HG02943 (cell line): Measurements from ENCODE around the gene SLTM.
"Not testable (repeated sequence)": the region's sequence is repeated elsewhere in the genome, so short reads cannot be mapped to it uniquely, and the experiment has no call there.

Source experiments
- ATAC-seq: cut with Tn5 transposase; IDR thresholded peaks from one replicate; pipeline ENCODE4 v1.9.1; 2021; ENCODE audit warnings: mild to moderate bottlenecking, low read depth, moderate library complexity; ENCODE audit not compliant: unreplicated experiment

The SLTM gene

DNA sequence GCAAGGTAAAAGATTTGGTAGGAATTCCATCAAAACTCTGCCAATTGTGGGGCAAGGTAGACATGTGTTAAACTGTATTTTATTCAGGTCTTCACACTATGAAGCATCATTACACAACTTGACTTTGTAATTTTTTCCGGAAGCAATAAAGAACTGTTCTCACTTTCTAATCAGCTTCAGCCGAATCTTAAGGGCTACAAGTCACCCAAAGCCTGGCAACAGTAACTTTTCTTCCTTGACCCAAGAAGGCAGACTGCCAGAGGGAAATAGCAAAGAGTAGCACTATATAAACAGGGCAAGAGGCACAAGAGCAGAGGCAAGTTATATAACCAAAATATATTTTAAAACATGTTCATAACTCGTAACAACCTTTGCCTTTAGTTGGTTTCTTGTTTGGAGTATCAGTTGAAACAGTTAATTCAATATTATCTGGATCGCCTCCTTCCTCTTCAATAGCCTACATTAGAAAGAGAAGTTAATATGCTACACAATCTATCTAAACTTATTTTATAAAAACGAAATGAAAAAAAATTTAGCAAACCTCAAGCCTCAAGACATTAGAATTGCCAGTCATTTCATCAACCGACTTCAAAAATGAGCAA lies 1.4 kb downstream of the SLTM start:
- ATAC-seq, result no peak

- no peak for ATAC-seq
These were observed 3.5 kb downstream of the SLTM start for GRCh38 chr15:58929891-58930416.

DNA sequence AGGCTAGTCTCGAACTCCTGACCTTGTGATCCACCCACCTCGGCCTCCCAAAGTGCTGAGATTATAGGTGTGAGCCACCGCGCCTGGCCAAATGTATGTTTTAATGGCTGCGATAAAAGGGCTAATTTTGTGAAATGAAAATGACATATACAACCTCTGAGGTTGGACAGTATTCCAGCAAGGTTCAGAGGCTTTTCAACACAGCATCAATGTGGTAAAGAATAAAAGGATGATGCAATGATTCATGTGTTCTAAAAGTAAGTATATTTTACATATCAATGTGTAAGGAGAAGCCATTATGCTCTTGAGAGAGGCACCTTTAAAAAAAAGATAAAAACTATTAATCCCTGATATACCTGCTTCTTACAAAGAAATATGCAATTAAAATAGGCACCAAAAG lies 6.7 kb downstream of the SLTM start:
- no peak for ATAC-seq

GRCh38 chr15:58924327-58924726 lies 9.2 kb downstream of the SLTM start:
- no peak for ATAC-seq

DNA sequence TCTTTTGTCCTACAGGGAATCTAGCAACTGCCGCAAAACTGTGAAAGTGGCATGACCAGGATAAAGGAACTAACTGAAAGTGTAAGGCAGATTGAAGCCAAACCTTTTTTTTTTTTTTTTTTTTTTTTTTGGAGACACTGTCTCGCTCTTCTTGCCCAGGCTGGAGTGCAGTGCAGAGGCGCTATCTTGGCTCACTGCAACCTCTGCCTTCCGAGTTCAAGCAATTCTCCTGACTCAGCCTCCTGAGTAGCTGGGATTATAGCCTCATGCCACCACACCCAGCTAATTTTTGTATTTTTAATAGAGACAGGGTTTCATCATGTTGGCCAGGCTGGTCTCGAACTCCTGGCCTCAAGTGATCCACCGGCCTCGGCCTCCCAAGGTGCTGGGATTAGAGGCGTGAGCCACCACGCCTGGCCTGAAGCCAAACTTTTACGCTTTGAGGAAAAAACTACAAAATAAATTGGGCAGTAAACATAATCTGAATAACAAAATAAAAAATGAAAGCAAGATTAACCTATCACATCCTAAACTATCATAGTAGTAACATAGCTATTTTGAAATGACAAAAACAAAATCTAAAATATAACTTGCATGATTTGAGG lies 9.7 kb downstream of the SLTM start:
- no peak for ATAC-seq

- no peak for ATAC-seq
These were observed 10.2 kb downstream of the SLTM start for GRCh38 chr15:58923284-58923683.

GRCh38 chr15:58921267-58921790 lies 12.2 kb downstream of the SLTM start:
- no peak for ATAC-seq

- not testable (repeated sequence) for ATAC-seq
These were observed 13.0 kb downstream of the SLTM start for GRCh38 chr15:58920447-58920846.

- ATAC-seq, result no peak
These were observed 14.2 kb downstream of the SLTM start for GRCh38 chr15:58919232-58919631.

- no peak for ATAC-seq
These were observed 15.2 kb downstream of the SLTM start for GRCh38 chr15:58918239-58918638.

DNA sequence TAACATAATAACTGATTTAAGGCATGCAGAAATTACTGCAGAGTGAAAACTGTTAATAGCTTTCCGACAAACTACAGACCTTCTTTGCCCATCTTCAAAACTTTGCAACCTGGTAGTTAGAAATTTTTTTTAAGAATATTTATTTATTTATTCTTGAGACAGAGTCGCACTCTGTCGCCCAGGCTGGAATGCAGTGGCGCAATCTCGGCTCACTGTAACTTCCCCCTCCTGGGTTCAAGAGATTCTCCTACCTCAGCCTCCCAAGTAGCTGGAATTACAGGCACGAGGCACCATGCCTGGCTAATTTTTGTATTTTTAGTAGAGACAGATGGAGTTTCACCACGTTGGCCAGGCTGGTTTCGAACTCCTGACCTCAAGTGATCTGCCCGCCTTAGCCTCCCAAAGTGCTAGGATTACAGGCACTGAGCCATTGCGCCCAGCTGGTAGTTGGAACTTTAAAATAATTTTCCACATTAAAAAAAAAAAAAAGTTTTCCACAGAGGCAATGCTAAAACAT lies 15.8 kb downstream of the SLTM start:
- not testable (repeated sequence) for ATAC-seq

DNA sequence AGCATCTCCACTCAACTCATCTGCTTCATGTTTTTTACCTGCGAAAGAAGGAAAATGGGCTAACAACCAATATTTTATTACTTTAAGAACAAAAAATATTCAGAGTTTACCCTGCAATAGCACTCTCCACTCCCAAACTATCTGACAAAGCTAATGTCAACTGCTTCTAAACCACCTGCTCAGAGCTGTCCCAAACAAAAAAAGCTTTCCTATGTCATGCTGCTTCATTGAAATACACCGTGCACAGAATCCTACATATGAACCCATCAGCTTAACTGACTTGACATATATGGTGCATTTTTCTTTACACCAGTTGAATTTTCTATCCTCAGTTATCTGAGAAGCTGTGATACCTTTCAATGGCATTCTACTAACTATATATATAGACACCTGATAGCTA lies 16.5 kb downstream of the SLTM start:
- ATAC-seq, result no peak

GRCh38 chr15:58910456-58910855 lies 23.0 kb downstream of the SLTM start:
- ATAC-seq, result no peak

DNA sequence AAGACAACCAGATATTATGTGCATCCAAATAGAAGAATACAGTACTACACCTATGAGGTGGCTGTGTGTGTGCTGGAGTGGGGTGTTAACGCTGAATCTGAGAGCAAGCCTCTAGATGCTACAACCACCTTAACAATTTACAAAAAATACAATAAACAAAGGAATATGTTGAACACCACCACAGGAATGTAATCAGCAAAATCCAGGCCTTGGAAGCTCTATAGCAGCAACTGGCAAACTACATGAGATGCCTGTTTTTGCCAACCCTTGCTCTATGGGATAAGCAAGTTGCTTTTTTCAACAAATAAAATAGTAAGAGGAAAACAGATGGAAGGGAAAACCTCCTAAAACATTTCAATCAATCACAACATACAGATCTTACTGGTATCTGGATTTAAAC lies 23.9 kb downstream of the SLTM start:
- no peak for ATAC-seq

DNA sequence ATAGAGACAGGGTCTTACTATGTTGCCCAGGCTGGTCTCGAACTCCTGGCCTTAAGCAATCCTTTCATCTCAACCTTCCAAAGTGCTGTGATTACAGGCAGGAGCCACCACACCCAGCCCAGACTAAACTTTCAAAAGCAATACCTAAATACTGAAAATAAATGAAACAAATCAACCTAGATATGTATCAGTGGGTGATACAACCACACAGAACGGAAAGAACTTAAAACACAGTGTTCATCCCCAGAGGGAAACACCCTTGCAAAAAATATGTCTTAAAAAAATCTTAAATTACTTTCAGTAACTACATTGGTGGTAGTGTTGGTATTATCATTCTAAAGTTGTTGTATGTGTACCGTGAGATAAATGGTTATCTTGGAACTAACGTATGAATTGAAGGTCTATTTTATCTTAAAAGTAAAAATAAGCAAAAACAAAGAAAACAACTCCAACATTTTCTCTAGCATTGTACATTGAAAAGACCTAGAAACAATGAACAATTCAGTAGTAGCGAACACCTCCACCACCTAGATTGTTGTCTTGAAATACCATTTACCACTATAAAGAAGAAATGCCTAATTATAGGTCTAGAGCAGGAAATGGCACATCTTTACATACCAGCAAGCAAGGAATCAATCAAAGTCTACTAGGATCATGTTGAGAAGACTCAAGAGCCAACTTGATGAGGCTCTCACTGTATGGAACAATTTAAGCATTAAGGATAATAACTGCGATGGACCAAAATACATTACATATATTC lies 24.7 kb downstream of the SLTM start:
- ATAC-seq, result no peak

GRCh38 chr15:58900631-58901030 lies 32.8 kb downstream of the SLTM start:
- no peak for ATAC-seq

DNA sequence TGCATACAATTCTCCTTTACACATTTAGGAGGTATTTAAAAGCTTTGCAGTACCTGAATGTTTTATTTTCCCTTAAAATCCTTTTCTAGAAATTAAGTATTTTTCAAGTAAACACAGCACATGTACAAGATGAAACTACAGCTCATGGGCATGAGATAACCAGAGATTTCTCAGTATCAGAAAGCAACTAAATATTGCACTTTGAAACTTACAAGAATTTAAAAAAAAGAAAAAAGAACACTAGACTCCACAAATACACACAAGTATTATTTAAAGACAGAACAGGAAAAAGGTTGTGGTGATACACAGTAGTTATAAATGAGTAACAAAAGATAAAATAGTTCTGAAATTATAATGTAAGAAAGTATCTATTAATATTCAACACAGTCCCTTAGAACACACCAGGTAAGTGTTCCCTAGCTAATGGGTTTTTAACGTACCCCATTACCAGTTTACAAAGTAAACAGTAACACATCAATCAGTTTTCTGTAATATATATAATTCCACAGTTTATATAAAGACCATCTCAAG lies 35.3 kb downstream of the SLTM start:
- ATAC-seq, result no peak

DNA sequence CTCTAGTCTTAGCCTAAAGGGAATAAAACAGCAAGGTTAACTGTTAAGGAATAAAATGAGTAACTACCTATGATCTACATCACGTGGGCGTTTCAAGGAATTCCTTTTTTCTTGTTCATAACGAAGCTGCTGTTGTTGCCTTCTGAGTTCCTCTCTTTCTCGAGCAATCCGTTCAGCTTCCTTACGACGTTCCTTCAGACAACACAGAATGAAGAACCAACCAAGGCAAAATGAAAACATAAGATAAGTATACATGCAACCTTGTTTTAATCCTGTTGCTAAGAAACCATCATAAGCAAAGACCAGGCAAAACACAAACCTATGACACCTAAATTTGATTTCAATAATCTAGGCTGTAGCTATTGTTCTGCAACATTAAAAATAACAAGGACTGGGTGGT lies 44.1 kb downstream of the SLTM start:
- ATAC-seq, result no peak

DNA sequence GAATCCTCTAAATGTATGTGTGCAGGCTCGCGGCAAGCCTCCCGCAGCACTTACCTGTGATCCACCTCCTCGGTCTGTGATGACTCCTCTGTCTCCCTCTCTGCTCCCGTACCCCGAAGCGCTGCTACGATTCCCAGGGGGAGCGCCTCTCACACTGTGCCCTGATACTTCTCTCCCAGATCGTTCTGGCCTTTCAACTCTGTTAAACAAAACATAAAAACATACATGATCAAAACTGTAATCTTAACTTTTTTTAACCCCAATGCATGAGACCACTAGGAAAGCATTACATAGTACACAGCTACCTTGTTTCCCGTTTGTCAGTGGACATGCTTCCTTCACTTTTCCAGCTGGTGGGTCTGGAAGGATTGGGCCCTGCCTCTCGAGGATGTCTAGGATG lies 46.6 kb downstream of the SLTM start:
- ATAC-seq, result no peak

- ATAC-seq, result not testable (repeated sequence)
These were observed 49.6 kb downstream of the SLTM start for GRCh38 chr15:58883926-58884325.

DNA sequence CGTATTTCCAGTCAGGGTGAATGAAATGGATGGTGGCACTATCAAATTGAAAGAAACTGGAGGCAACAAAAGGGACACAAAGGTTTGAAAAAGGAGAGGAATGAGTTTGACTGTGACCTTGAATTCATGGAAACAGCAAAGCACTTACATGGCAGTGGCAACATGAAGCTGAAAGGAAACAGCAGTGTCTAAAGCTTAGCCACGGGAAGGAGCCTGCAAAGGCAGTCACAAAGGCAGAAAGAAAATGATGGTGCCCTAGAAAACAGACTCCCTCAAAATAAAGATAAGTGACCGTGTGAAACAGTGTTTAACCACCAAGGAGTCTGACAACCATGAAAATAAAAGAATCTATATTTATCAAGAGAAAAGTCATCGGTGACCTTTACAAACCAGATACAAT lies 51.2 kb downstream of the SLTM start:
- no peak for ATAC-seq
